ENCODE data around the gene ESRRG. TPM values are rescaled to one million over a fixed set of nuclear protein-coding genes. Genes with fewer than 3 reads are reported as not detected.

The ESRRG gene
- total RNA-seq, 1 donor from 2014 or later, result not detected

- no peaks in the 10 kb centered on the region for H3K27me3 ChIP-seq (ENCODE audit: control insufficient read depth, insufficient read depth, low read length)
- no peak overlapping the region for H3K4me3 ChIP-seq (ENCODE audit: low read depth, low read length)
- FAIRE-seq (no peak), DNase-seq (ENCODE audit: low read depth) (no peak)
- no peak for TF ChIP-seq CTCF (IDR thresholded peaks at IDR 0.05; ENCODE audit: insufficient read depth, low read length, severe bottlenecking)
- H3K36me3 ChIP-seq (ENCODE audit: control insufficient read depth, insufficient read depth, low read length), result no peaks in the 10 kb centered on the region
Observed at GRCh38 chr1:216459651-216460207, 263.5 kb downstream of the ESRRG start.

- FAIRE-seq, result no peak
Observed at GRCh38 chr1:216458812-216459211, 264.4 kb downstream of the ESRRG start.

GRCh38 chr1:216457356-216457755 is 265.9 kb downstream of the ESRRG start:
- DNase-seq (ENCODE audit: low read depth), result no peak
- no peak for TF ChIP-seq CTCF (IDR thresholded peaks at IDR 0.05; ENCODE audit: insufficient read depth, low read length, severe bottlenecking)
- Histone ChIP-seq H3K4me3 (ENCODE audit: low read depth, low read length) (no peak overlapping the region), H3K27me3 (ENCODE audit: control insufficient read depth, insufficient read depth, low read length) (no peaks in the 10 kb centered on the region), H3K36me3 (ENCODE audit: control insufficient read depth, insufficient read depth, low read length) (no peaks in the 10 kb centered on the region)
- no peak for FAIRE-seq

More at GRCh38 chr1:216458812-216459211, 264.4 kb downstream of the ESRRG start:
- no peak for DNase-seq (ENCODE audit: low read depth)
- TF ChIP-seq CTCF (IDR thresholded peaks at IDR 0.05; ENCODE audit: insufficient read depth, low read length, severe bottlenecking), result no peak
- Histone ChIP-seq H3K36me3 (ENCODE audit: control insufficient read depth, insufficient read depth, low read length) (no peaks in the 10 kb centered on the region), H3K27me3 (ENCODE audit: control insufficient read depth, insufficient read depth, low read length) (no peaks in the 10 kb centered on the region), H3K4me3 (ENCODE audit: low read depth, low read length) (no peak overlapping the region)

- DNase-seq (ENCODE audit: low read depth), result peak; percentile 84
- Histone ChIP-seq H3K4me3 (ENCODE audit: low read depth, low read length) (no peak overlapping the region), H3K27me3 (ENCODE audit: control insufficient read depth, insufficient read depth, low read length) (no peaks in the 10 kb centered on the region), H3K36me3 (ENCODE audit: control insufficient read depth, insufficient read depth, low read length) (no peaks in the 10 kb centered on the region)
- FAIRE-seq, result no peak
- no peak for TF ChIP-seq CTCF (IDR thresholded peaks at IDR 0.05; ENCODE audit: insufficient read depth, low read length, severe bottlenecking)
Observed at GRCh38 chr1:216456682-216457081, 266.5 kb downstream of the ESRRG start.

- FAIRE-seq (no peak), DNase-seq (ENCODE audit: low read depth) (no peak)
- TF ChIP-seq CTCF (IDR thresholded peaks at IDR 0.05; ENCODE audit: insufficient read depth, low read length, severe bottlenecking), result no peak
- H3K4me3 ChIP-seq (ENCODE audit: low read depth, low read length), result no peak overlapping the region
- H3K36me3 ChIP-seq (ENCODE audit: control insufficient read depth, insufficient read depth, low read length), result no peaks in the 10 kb centered on the region
- H3K27me3 ChIP-seq (ENCODE audit: control insufficient read depth, insufficient read depth, low read length), result peaks cover 1% of the 10 kb centered on the region
Observed at GRCh38 chr1:216453777-216454176, 269.5 kb downstream of the ESRRG start.
